Thyroid gland (tissue), 4 donors: ENCODE data around the gene CD36.

Source experiments
- CTCF ChIP-seq, 6 experiments: fragments of 200-600 bp in 3 of 6; fragments of 450-650 bp in 3 of 6; sonication (generic) in 3 of 6; IDR thresholded peaks; one replicate each; pipeline ENCODE4 v1.5.1; 2016 to 2019; ENCODE audit warnings: antibody characterized with exemption in 6 of 6, mild to moderate bottlenecking in 2 of 6, inconsistent platforms in 1 of 6, moderate library complexity in 1 of 6
- POLR2A ChIP-seq, 2 donors: fragments of 450-650 bp; IDR thresholded peaks; one replicate each; pipeline ENCODE4 v1.6.1; 2017; ENCODE audit warnings: antibody characterized with exemption in 2 of 2, mild to moderate bottlenecking in 2 of 2, moderate library complexity in 1 of 2

GRCh38 chr7:80649011-80649410, 10.6 kb downstream of the CD36 start:
- TF ChIP-seq CTCF (IDR thresholded peaks at IDR 0.05) = no peak
- no peak for TF ChIP-seq POLR2A (IDR thresholded peaks at IDR 0.05)
